K562 treated with DMSO at 1 percent for 48 hours (cell line): ENCODE measurements around the gene TMEM232. TPM values are rescaled to one million over a fixed set of nuclear protein-coding genes. Genes with fewer than 3 reads are reported as not detected.

ENCODE experiments used
- total RNA-seq: library from RNA; unstranded; fragments of 300-600 nt; gene quantifications from 2 replicates; pipeline ENCODE4 v1.2.3, GENCODE V29; 2022; ENCODE audit warnings: low replicate concordance; ENCODE audit errors: extremely low read depth

TMEM232 gene
- total RNA-seq = not detected in 2 replicates

GRCh38 chr5:110726249-110727024 lies at the start of gene TMEM232:
TSS of gene TMEM232 (minus strand) at chr5:110726671. CDS start at chr5:110667352, 59,319 bp downstream.

DNA sequence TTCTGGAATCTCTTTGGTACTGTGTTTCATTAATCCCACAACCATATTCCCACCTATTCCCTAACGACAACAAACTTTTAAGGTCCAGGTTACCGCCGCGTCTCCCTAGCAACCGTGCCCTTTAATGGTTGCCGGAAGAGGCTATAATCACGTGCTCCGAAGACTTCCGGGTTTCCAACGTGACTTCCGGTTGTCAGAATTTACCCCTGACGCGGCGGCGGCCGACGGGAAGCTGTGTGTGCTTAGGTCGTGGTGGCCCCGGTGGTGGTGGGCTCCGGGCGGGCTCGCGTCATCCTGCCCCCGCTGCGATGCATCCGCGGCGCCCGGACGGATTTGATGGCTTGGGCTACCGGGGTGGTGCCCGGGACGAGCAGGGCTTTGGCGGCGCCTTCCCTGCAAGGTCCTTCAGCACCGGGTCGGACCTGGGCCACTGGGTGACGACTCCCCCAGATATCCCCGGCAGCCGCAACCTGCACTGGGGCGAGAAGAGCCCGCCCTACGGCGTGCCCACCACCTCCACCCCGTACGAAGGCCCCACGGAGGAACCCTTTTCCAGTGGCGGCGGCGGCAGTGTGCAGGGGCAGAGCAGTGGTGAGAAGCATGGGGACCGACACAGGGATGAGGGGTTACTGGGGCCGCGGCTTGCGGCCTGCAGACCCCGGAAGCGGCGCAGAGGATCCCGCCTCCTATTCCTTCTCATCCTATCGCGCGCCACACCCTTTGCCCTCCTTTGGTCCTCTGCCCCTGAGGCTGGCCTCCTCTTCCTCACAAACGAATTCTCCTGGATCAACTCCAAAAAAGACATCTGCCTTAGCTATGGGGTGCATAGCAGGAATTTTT lies 12.6 kb upstream of the TMEM232 start, which contains the start of gene SLC25A46:
SLC25A46 (plus strand) TSS at position 196 of the 840 bp plus-strand sequence; CDS start at position 309, 113 bp downstream.

Other genes with a start within 250 kb of the TMEM232 start
- gene SLC25A46, start 12.3 kb upstream of the TMEM232 start, total RNA-seq = not detected in 2 replicates